HCT116 (cell line): ENCODE results near the gene ALLC. TPM values are rescaled to one million over a fixed set of nuclear protein-coding genes. Genes with fewer than 3 reads are reported as not detected.

Source experiments
- ATAC-seq: fragments of 200-7000 bp; cut with Tn5 transposase; 2 replicates; pipeline ENCODE4 v1.9.1; 2020; ENCODE audit warnings: mild to moderate bottlenecking, moderate library complexity
- BruUV-seq: library from RNA; stranded (reverse); fragments of 400-500 nt; replicated peaks from 2 replicates; lab custom pipeline; 2021; lab: Mats Ljungman, UMichigan
- CTCF ChIA-PET: fragments of 300-600 bp; sonication (Branson Sonifier 250); formaldehyde crosslinking; loops from one replicate; lab custom pipeline; 2021; ENCODE audit warnings: antibody characterized with exemption; lab: Charles Lee
- POLR2A ChIA-PET: fragments of 300-600, 350-600 bp; sonication (Branson Sonifier 250); formaldehyde crosslinking; loops from one replicate; lab custom pipeline; 2021; ENCODE audit warnings: antibody characterized with exemption; lab: Charles Lee
- RAD21 ChIA-PET, 2 experiments: fragments of 300-600 bp; sonication (Branson Sonifier 250); formaldehyde crosslinking; loops; one replicate each; lab custom pipeline; 2023; ENCODE audit warnings: low total read pairs in 2 of 2; ENCODE audit not compliant: uncharacterized antibody in 2 of 2, unreplicated experiment in 2 of 2, low non-redundant PET in 1 of 2; lab: Charles Lee
- DNase-seq: peaks from one replicate; pipeline ENCODE4 v3.0.0-alpha.2; 2010; ENCODE audit warnings: low read depth, low spot score
- H2AFZ ChIP-seq: fragments of 200-600 bp; shearing (Covaris generic), sonication (generic); 2 replicates; pipeline ENCODE4 v1.6.1; 2017; ENCODE audit warnings: low read depth, mixed run types, mixed read lengths, antibody characterized with exemption, low read length; ENCODE audit not compliant: poor library complexity, severe bottlenecking
- H3K27ac ChIP-seq: 2 replicates; pipeline ENCODE4 v1.5.1; 2012; ENCODE audit warnings: low read depth, low read length
- H3K27me3 ChIP-seq: fragments of 200-600 bp; sonication (generic); 2 replicates; pipeline ENCODE4 v1.6.1; 2016; ENCODE audit warnings: mixed run types, low read length, mixed read lengths; ENCODE audit not compliant: insufficient read depth
- H3K36me3 ChIP-seq, 2 experiments: fragments of 200-500 bp in 1 of 2; fragments of 200-600 bp in 1 of 2; sonication (Bioruptor generic) in 1 of 2; sonication (generic) in 1 of 2; 2 replicates each; pipeline versions ENCODE4 v1.5.1 to v1.6.1; 2014 to 2016; ENCODE audit warnings: low read length in 2 of 2, inconsistent platforms in 1 of 2, mixed read lengths in 1 of 2, mixed run types in 1 of 2; ENCODE audit not compliant: insufficient read depth in 2 of 2, control insufficient read depth in 1 of 2
- H3K4me1 ChIP-seq, 2 experiments: fragments of 200-600 bp in 1 of 2; sonication (generic) in 1 of 2; 2 replicates each; pipeline versions ENCODE4 v1.5.1 to v1.6.1; 2012 to 2017; ENCODE audit warnings: low read length in 2 of 2, inconsistent platforms in 1 of 2, mild to moderate bottlenecking in 1 of 2, mixed read lengths in 1 of 2, mixed run types in 1 of 2, moderate library complexity in 1 of 2; ENCODE audit not compliant: insufficient read depth in 2 of 2, control insufficient read depth in 1 of 2
- H3K4me2 ChIP-seq: fragments of 200-600 bp; sonication (generic); 2 replicates; pipeline ENCODE4 v1.6.1; 2017; ENCODE audit warnings: mixed run types, low read length, mixed read lengths
- H3K4me3 ChIP-seq, 2 experiments: fragments of 200-600 bp in 1 of 2; sonication (generic) in 1 of 2; replicated peaks in 1 of 2; 2 replicates each; pipeline ENCODE4 v1.5.1; 2011 to 2016; ENCODE audit warnings: low read length in 2 of 2, control low read depth in 1 of 2, low read depth in 1 of 2, mild to moderate bottlenecking in 1 of 2, mixed read lengths in 1 of 2, mixed run types in 1 of 2
- H3K79me2 ChIP-seq: fragments of 200-600 bp; sonication (generic); 2 replicates; pipeline ENCODE4 v1.6.1; 2017; ENCODE audit warnings: mild to moderate bottlenecking, mixed run types, low read length, moderate library complexity, mixed read lengths; ENCODE audit not compliant: insufficient read depth
- H3K9ac ChIP-seq: fragments of 200-600 bp; sonication (generic); 2 replicates; pipeline ENCODE4 v1.6.1; 2016; ENCODE audit warnings: low read length, mixed read lengths
- H3K9me2 ChIP-seq: fragments of 200-600 bp; sonication (generic), shearing (Covaris generic); 2 replicates; pipeline ENCODE4 v1.6.1; 2017; ENCODE audit warnings: mixed run types, mild to moderate bottlenecking, moderate library complexity; ENCODE audit not compliant: insufficient read depth
- H3K9me3 ChIP-seq, 2 experiments: fragments of 200-500 bp in 1 of 2; fragments of 200-600 bp in 1 of 2; sonication (Bioruptor generic) in 1 of 2; sonication (generic) in 1 of 2; 2 replicates each; pipeline ENCODE4 v1.6.1; 2014 to 2017; ENCODE audit warnings: low read length in 2 of 2, mixed read lengths in 2 of 2, inconsistent platforms in 1 of 2, low read depth in 1 of 2, mild to moderate bottlenecking in 1 of 2, mixed run types in 1 of 2, moderate library complexity in 1 of 2; ENCODE audit not compliant: control insufficient read depth in 1 of 2, insufficient read depth in 1 of 2
- H4K20me1 ChIP-seq: fragments of 200-600 bp; sonication (generic), shearing (Covaris generic); 2 replicates; pipeline ENCODE4 v1.6.1; 2017; ENCODE audit warnings: mixed run types, mild to moderate bottlenecking, moderate library complexity; ENCODE audit not compliant: insufficient read depth
- CBX3 ChIP-seq: IDR thresholded peaks from 2 replicates; pipeline ENCODE4 v1.6.1; 2012; ENCODE audit warnings: low read depth
- CEBPB ChIP-seq: IDR thresholded peaks from 2 replicates; pipeline ENCODE4 v1.6.1; 2012; ENCODE audit warnings: low read depth
- CTCF ChIP-seq, 3 experiments: fragments of 200-600 bp in 1 of 3; sonication (generic) in 1 of 3; IDR thresholded peaks in 2 of 3; conservative IDR thresholded peaks in 1 of 3; 2 replicates each; pipeline ENCODE4 v1.5.1; 2012 to 2017; ENCODE audit warnings: low read depth in 2 of 3, low read length in 2 of 3, antibody characterized with exemption in 1 of 3, borderline replicate concordance in 1 of 3, control low read depth in 1 of 3, mild to moderate bottlenecking in 1 of 3, mixed read lengths in 1 of 3, mixed run types in 1 of 3, moderate library complexity in 1 of 3; ENCODE audit not compliant: insufficient read depth in 1 of 3
- ELF1 ChIP-seq: IDR thresholded peaks from 2 replicates; pipeline ENCODE4 v1.6.1; 2012; ENCODE audit warnings: low read depth, borderline replicate concordance
- JUND ChIP-seq: IDR thresholded peaks from 2 replicates; pipeline ENCODE4 v1.6.1; 2012
- MAX ChIP-seq: IDR thresholded peaks from 2 replicates; pipeline ENCODE4 v1.6.1; 2012
- POLR2AphosphoS5 ChIP-seq: IDR thresholded peaks from 2 replicates; pipeline ENCODE4 v1.6.1; 2011; ENCODE audit warnings: mild to moderate bottlenecking, low read depth, low read length, moderate library complexity
- RAD21 ChIP-seq: IDR thresholded peaks from 2 replicates; pipeline ENCODE4 v1.6.1; 2012; ENCODE audit warnings: low read depth, mild to moderate bottlenecking
- SIN3A ChIP-seq: IDR thresholded peaks from 2 replicates; pipeline ENCODE4 v1.6.1; 2012; ENCODE audit warnings: low read depth
- SP1 ChIP-seq: IDR thresholded peaks from 2 replicates; pipeline ENCODE4 v1.6.1; 2012; ENCODE audit warnings: low read depth
- SRF ChIP-seq: IDR thresholded peaks from 2 replicates; pipeline ENCODE4 v1.6.1; 2012; ENCODE audit warnings: low read depth
- TCF7L2 ChIP-seq: IDR thresholded peaks from 2 replicates; pipeline ENCODE4 v1.7.0; 2011; ENCODE audit warnings: borderline replicate concordance, inconsistent platforms; ENCODE audit not compliant: insufficient read depth, insufficient read length; ENCODE audit errors: extremely low read depth
- YY1 ChIP-seq: IDR thresholded peaks from 2 replicates; pipeline ENCODE4 v1.6.1; 2011; ENCODE audit warnings: low read length, low read depth, moderate library complexity, mild to moderate bottlenecking; ENCODE audit not compliant: insufficient replicate concordance; ENCODE audit errors: extremely low read depth
- ZFX ChIP-seq: fragments of 450-650 bp; IDR thresholded peaks from 2 replicates; pipeline ENCODE4 v1.6.1; 2017
- ZNF274 ChIP-seq: fragments of 200-500 bp; sonication (Bioruptor generic); IDR thresholded peaks from 2 replicates; pipeline ENCODE4 v1.6.1; 2014; ENCODE audit warnings: mild to moderate bottlenecking, low read depth, low read length, inconsistent platforms
- intact Hi-C: fragments of 100-400 bp; cut with micrococcal nuclease; formaldehyde crosslinking; loops from 2 replicates; pipeline ENCODE4 v1.10.0; 2022
- total RNA-seq: library from RNA; stranded (reverse); gene quantifications from one replicate; pipeline ENCODE4 v1.2.1, GENCODE V29; 2021; ENCODE audit not compliant: unreplicated experiment
- TF ChIP-seq, protein P1 (sequence below): IDR thresholded peaks from 2 replicates; pipeline ENCODE4 v1.6.1; 2012
- TF ChIP-seq, protein P2 (sequence below): IDR thresholded peaks from 2 replicates; pipeline ENCODE4 v1.6.1; 2011; ENCODE audit warnings: mild to moderate bottlenecking, low read length, moderate library complexity; ENCODE audit not compliant: insufficient replicate concordance; ENCODE audit errors: extremely low read depth

The ALLC gene
- total RNA-seq, 1 experiment from 2014 or later, result not detected

- no peaks in the 10 kb centered on the region for H3K9me3 ChIP-seq
- ATAC-seq (no peak), DNase-seq (no peak)
- intact Hi-C loops, result no loop called here
- BruUV-seq, result no TSS peak
- ChIA-PET CTCF (no interaction called here), POLR2A (no interaction called here), RAD21 (no interaction called here)
- H3K36me3 ChIP-seq, result no peaks in the 10 kb centered on the region
- no peak overlapping the region for H3K9ac ChIP-seq
- H3K79me2 ChIP-seq, result no peaks in the 10 kb centered on the region
- no peaks in the 10 kb centered on the region for H3K4me1 ChIP-seq
- no peak overlapping the region for H2AFZ ChIP-seq
- peaks cover 11% of the 10 kb centered on the region; the same call in 1 of the 2 replicates for H3K27me3 ChIP-seq
- H3K4me3 ChIP-seq, result no peak overlapping the region
- no peak overlapping the region for H3K4me2 ChIP-seq
- H4K20me1 ChIP-seq, result no peaks in the 10 kb centered on the region
- no peak overlapping the region for H3K27ac ChIP-seq
- H3K9me2 ChIP-seq, result no peaks in the 10 kb centered on the region
- TF ChIP-seq, protein P1, sequence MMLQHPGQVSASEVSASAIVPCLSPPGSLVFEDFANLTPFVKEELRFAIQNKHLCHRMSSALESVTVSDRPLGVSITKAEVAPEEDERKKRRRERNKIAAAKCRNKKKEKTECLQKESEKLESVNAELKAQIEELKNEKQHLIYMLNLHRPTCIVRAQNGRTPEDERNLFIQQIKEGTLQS, result no peak
- no peak for TF ChIP-seq SRF
- TF ChIP-seq SIN3A, result no peak
- TF ChIP-seq, protein P2, sequence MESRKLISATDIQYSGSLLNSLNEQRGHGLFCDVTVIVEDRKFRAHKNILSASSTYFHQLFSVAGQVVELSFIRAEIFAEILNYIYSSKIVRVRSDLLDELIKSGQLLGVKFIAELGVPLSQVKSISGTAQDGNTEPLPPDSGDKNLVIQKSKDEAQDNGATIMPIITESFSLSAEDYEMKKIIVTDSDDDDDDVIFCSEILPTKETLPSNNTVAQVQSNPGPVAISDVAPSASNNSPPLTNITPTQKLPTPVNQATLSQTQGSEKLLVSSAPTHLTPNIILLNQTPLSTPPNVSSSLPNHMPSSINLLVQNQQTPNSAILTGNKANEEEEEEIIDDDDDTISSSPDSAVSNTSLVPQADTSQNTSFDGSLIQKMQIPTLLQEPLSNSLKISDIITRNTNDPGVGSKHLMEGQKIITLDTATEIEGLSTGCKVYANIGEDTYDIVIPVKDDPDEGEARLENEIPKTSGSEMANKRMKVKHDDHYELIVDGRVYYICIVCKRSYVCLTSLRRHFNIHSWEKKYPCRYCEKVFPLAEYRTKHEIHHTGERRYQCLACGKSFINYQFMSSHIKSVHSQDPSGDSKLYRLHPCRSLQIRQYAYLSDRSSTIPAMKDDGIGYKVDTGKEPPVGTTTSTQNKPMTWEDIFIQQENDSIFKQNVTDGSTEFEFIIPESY, result no peak
- TF ChIP-seq TCF7L2, result no peak
- no peak for TF ChIP-seq RAD21
- TF ChIP-seq SP1, result no peak
These were observed 20.2 kb downstream of the ALLC start for GRCh38 chr2:3678212-3678611.

- Histone ChIP-seq H2AFZ (no peak overlapping the region), H3K4me1 (no peaks in the 10 kb centered on the region), H3K9me3 (no peaks in the 10 kb centered on the region), H3K79me2 (no peaks in the 10 kb centered on the region), H3K27ac (no peak overlapping the region), H3K36me3 (no peaks in the 10 kb centered on the region), H4K20me1 (no peaks in the 10 kb centered on the region), H3K4me3 (no peak overlapping the region), H3K27me3 (peaks cover 11% of the 10 kb centered on the region; the same call in 1 of the 2 replicates), H3K9me2 (no peaks in the 10 kb centered on the region), H3K4me2 (no peak overlapping the region), H3K9ac (no peak overlapping the region)
- no peak for DNase-seq
- RAD21 ChIA-PET, result no interaction called here
- no peak for ATAC-seq
- CTCF ChIA-PET, result no interaction called here
- BruUV-seq, result no TSS peak
- POLR2A ChIA-PET, result no interaction called here
- intact Hi-C loops, result no loop called here
- TF ChIP-seq ZFX (no peak), SIN3A (no peak), MAX (no peak), YY1 (no peak), ELF1 (no peak), JUND (no peak), SRF (no peak), ZNF274 (no peak), CEBPB (no peak), POLR2AphosphoS5 (no peak), CTCF (IDR thresholded peaks at IDR 0.05 in 2 of 3, conservative IDR thresholded peaks at IDR 0.05 in 1 of 3; ENCODE audit: borderline replicate concordance in 1 of 3, insufficient read depth in 1 of 3, low read depth in 2 of 3, low read length in 2 of 3) (no peak), CBX3 (no peak)
- TF ChIP-seq, protein P1, result no peak
These were observed 21.2 kb downstream of the ALLC start for GRCh38 chr2:3679180-3679579.
